Stimulated activated CD8-positive, alpha-beta memory T cell treated with anti-CD3 and anti-CD28 coated beads, Interleukin-7, amount 100 ng/mL, for 1 hour (primary cell): ENCODE results near the gene PPCS.
A peak's percentile ranks its signal among the peaks of the same experiment; 100 is the strongest.

Experiments
- DNase-seq, 2 donors: peaks; one replicate each; pipeline ENCODE4 v3.0.0-alpha.2; 2020; ENCODE audit warnings: low read depth in 2 of 2

PPCS gene

DNA sequence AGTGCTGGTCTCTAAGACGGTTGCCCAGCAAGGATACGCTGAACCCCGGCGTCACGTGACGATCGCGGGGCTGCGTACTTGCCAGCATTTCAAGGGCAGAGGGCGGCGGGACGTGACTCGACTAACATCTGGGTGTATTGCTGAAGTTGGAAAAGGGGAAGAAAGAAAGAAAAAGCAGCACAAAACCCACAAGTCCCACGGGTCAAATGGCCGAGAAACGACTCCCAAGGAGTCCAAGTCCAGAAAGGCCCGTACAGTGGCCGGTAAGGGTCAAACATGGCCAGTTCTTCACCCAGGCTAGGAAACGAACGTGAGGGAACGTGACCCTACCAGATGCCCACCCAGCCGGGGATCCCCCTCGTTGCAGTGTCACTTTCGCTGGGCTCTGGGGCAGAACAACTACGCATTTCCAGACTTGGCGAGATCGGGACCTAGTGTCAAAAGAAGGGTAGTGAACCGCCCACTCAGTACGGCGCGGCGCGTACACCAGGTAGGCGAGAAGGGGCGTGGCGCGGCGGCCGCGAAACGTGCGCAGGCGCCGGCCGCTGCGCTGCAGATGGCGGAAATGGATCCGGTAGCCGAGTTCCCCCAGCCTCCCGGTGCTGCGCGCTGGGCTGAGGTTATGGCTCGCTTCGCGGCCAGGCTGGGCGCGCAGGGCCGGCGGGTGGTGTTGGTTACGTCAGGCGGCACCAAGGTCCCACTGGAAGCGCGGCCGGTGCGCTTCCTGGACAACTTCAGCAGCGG, at the start of gene PPCS, which contains the start of gene ZMYND12:
PPCS (plus strand) TSS at position 534 of the 744 bp plus-strand sequence; CDS start at position 557, 23 bp downstream.
ZMYND12 (minus strand) TSS at position 13 of the 744 bp plus-strand sequence. CDS start 25 bp downstream, outside the sequence.
- DNase-seq: peak; percentile 76

DNA sequence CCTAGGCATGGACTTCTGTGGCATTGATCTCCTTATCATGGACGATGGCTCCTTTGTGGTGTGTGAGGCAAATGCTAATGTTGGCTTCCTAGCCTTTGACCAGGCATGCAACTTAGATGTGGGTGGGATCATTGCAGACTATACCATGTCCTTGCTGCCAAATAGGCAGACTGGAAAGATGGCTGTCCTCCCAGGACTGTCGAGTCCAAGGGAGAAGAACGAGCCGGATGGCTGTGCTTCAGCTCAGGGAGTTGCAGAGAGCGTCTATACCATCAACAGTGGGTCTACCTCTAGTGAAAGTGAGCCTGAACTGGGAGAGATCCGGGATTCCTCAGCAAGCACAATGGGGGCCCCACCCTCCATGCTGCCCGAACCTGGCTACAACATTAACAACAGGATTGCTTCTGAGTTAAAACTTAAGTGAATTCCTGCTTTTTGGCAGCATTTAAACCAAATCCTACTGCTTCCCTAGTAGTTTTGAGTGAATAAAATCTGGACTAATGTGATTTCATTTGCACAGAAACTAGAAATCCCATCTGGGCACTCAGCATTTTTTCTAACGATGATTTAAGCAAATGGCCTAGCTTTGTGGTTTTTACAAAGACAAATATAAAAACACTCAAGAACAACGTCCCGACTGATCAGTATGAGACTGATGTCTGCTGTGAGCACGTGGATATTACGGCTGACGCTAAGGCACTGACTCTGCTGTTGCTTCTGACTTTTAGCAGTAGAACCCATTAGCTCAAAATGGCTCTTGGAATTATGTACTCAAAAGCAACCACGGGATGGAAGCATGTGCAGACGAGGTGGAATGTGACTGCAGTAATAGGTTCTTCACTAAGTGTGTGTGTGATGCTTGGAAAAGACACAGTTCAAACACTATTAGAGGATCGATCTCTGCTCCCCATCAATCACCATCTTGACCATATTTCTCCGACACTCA, 41.5 kb upstream of the PPCS start:
- DNase-seq: no peak

DNA sequence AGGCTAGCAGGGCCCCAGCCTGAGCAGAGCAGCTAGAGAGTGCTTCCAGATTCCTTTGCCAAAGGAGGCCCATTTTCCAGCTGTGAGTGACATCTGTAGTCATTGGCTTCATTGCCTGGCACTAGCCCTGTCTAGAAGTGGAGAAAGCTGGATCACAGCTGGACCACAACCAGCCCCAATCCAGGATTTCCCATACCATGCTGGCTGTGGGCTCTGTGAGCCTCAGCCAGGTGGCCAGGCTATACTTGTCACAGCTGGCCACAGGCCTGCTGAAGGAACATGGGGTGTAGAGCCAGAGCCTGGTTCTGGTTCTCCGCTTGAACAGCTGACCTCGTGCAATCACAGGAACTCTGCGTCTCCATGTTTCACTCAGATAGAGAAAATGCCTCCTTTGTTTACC, 39.2 kb upstream of the PPCS start:
- DNase-seq: no peak

DNA sequence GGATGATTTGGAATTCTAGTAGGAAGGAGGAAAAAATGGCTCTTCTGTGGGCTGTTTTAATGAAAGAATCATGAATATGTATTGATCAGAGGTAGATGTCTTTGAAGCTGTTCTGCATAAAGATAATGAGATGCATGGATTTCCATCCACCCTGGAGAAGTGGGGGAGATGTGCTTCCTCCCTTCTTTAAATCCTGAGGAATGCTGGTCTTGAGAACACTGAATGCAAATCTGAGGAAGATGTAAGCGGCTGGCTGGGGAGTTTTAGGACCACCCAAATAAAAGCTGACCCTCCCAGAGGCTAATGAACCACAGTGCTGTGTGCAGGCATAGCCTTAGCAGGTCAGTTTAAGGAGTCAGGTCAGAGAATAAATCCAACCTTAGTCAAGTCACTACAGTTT, 37.8 kb upstream of the PPCS start:
- no peak for DNase-seq

DNA sequence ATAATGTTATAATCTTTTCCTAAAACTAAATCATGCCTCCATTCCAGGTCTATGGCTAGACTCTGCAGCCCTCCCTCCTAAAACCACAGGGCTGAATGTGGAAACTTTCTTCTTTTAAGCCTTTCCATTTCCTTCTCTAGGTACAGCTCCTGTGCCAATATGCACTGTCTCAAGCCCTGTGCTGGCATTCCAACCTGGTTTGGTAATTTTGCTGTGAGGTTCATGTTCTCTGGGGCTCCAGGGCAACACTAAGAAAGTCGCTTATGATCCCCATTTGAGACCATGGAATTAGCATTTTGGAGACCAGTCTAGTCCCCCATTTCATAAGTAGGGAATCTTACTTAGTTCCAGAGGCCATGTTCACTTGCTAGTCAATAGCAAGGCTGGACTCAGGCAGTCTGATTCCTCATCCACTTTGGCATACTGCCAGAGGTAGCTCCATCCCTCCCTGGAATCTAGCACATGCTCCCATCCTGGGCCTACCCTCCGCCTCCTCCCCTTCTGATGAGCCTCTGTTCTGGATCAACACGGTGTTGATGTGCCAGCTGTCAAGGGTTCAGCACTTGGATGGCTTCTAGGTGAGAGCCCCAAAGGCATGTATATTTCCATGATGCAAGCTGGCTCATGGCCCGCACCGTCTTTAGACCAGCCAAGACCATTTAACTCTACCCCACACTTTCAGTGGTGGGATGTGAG, 37.1 kb upstream of the PPCS start:
- no peak for DNase-seq

DNA sequence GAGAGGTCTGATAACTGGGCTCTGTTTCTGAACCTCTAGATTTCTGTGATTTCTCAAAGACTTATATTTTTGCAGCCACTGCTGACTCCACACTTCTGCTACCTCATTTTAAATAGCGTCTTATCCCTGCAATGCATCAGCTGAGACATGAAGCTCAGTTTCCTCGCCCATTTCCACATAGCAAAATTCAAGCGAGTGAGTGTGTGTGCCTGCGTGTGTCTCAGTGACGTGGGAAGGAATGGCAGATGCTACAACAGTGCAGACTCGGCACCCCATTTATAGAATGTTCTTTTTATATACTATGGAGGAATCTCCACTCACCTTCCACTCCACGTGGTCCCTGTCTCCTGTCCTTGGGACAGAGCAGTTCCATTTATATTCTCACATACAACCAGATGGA, 36.2 kb upstream of the PPCS start:
- no peak for DNase-seq

DNA sequence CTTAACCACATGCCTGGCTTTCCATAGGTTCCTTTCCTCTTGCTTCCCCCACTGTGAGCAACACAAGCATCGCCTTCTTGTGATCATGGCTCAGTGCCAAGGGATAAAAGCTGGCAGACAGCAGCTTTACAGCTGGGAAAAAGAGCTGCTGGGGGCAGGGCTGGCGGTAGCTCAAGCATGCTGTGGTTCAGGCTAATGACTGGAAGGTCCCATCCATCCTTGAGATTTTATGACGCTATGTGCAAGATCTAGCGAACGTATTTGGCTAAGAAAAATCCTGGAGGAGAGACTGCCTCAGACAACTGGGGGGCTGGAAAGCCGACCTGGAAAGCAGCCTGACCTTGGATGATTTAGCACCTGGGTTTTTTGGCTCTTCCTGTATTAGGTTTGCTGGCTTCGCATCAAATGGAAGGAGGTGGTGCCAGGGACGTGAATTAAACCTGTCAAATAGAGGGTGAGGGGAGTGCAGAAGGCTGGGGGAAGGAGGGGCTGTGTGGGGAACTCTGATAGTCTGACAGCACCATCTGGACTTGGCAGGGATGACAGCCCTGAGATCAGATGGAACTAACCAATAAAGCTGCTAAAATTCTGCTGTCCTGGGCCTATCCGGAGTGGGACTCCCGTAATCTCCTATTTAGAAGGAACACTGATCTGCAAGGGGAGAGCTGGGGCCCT, 35.3 kb upstream of the PPCS start:
- DNase-seq: no peak

DNA sequence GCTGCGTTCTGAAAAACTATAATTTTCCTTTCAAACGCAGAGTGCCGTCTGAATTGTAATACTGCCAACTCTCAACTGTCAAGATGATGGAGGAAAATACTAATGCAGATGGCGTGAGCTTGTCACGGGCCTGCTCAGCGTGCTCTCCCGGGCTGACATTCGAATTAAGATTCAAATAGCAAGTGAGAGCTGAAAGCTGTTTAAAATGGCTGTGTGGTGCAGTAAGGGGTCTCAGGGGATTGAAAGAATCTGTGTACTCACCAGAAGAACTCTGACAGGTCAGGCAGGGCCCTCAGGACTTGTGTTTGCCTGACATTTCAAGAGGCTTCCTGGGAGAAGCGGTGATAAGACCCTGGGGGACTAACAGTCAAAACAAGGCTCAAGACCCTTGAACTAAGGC, 33.6 kb upstream of the PPCS start:
- no peak for DNase-seq

DNA sequence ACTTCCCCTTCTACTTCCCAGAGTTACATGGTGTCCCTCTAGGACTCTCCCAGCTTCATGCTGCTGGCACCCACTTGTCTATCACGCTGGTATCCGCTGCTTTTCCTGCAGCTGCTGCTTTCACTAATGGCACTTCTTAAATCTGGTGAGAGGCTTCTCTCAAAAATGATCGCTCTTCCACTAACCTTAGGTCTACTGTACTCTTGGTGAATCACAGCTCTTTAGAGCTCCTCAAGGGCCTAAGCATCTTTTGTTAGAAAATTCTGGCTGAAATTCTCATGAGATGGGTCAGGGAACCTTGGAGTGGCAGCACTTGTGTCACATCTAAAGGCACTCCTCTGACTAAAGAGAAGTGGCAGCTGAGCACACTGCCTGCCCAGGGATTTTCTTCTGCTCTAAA, 32.7 kb upstream of the PPCS start:
- no peak for DNase-seq

DNA sequence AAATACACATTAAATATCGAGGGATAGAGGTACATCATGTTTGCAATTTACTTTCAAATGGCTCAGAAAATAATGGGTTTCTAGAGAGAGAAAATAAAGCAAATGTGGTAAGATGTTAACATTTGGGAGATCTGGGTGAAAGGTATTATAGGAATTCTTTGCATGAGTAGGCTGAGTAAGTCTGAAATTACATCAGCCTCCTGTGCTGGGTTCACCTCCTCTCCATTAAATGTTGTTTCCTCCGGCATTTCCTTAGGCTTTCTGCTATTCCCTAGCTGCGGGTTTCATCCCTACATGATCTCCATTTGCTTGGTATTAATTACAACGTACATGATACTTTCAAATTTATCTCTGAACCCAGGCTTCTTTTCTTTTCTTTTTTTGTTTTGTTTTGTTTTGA, 32.1 kb upstream of the PPCS start:
- DNase-seq: no peak

DNA sequence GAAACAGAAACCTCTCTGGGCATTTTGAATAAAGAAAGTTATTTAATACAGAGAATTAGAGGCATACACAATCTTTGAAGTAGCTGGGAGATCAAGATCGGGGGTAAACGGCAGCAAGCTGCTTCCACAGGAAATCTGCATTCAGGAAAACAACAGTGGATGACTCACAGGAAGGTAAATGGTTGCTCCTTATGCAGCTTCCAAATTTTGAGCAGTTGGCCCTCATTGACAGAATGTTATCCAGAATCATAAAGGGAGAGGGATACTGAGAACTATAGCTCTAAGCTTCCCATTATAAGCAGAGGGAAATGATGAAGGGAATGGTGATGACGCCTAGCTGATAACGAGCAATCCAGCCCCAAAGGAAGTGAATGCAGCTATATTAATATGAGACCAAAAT, 29.1 kb upstream of the PPCS start:
- DNase-seq: no peak

DNA sequence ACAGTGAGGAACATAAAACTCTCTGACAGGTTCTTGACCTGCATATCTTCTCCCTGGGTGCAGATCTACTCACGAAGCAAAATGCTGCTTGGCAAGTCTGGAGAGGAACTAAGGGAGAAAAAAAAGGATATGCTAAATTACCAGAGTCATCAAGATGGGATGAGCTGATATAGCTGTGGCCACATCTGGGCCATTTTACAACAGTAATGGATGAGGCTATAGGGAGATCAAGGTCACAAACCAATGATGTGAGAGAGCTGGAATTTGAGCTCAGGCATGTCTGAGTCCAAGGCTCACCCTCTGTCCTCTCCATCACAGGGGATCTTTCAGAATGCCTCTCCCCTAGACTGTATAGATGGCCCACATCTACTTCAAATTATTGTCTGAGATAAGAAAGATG, 26.7 kb upstream of the PPCS start:
- no peak for DNase-seq

GRCh38 chr1:42430286-42431135, 25.8 kb upstream of the PPCS start:
- no peak for DNase-seq

DNA sequence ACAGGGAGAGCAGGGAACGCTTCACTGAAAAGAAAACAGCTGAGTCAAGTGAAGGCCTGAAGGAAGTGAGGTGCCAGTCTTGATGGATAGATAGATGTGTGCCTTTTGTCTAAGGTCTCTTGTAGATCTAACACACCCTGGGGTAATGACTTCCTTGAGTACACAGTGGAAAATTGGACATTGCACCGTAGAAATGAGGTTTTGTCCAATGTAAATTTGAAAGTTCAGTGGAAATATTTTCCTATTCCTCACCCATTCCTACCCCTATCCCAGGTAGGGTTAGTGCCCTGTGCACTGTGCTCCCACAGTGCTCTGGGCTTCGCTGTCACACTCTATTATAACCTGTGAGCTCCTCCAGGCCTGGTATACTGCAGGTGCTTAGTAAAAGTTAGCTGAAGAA, 24.8 kb upstream of the PPCS start:
- DNase-seq: no peak

- DNase-seq: no peak
These were observed 23.6 kb upstream of the PPCS start for GRCh38 chr1:42432714-42433113.

DNA sequence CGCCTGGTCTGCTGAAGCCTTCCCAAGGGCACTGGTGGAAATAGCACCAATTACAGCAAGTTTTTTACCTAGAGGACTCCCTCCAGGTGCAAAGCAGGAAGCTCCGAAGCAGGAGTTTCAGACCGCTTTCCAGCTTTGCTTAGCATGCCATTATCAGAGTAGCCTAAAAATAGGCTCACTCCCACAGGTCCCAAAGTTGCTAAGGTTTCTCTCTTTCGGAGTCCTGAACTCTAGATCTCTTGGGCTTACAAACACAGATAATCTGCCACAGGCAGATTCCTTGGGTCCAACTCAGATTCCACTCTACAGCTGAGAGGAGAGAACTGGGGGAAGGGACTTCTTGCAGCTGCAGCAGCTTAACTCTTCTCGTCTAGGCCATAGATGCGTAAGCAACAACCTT, 23.0 kb upstream of the PPCS start:
- no peak for DNase-seq

DNA sequence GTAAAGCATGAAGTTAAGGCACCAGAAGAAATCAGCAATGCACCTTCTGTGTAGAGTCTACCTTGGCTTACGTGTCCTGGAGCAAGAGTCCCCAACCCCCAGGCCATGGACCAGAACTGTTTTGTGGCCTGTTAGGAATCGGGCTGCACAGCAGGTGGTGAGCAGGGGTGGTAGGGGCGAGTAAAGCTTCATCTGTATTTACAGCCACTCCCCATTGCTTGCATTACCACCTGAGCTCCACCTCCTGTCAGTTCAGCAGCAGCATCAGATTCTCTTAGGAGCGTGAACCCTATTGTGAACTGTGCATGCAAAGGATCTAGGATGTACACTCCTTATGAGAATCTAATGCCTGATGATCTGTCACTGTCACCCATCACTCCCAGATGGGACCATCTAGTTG, 22.0 kb upstream of the PPCS start:
- no peak for DNase-seq

DNA sequence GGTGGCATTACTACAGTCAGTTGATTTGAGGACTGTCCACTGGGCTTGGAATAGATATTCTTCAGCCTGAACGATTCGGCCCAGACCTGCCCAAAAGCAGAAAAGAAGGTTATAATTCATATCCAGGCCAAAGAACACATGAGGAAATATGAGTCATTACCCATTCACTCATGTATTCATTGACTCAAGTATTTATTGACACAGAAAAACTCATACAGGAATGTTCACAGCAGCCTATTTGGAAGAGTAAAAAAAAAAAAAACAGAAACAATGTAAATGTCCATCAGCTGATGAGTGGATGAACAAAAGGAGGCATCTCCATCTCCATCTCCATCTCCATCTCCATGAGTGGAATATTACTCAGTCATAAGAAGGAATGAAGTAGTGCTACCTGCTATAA, 16.4 kb upstream of the PPCS start:
- no peak for DNase-seq

DNA sequence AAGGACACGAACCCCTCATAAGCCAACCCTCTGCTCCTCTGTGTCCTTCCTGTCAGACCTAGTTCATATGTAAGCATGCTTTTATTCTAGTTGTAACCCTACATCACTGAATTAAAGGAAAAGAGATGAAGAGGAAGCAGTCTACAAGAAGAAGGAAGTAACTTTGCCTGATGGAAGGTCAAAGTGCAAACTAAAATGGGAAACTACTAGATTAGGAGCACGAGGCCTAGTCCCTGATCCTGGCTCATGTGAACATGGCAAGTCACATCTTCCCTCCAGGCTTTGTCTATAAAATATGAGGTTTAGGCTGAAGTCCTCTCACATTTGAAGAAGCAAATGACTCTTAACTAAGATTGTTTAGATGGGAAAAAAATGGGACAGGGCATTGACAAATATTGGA, 13.7 kb upstream of the PPCS start:
- no peak for DNase-seq

DNA sequence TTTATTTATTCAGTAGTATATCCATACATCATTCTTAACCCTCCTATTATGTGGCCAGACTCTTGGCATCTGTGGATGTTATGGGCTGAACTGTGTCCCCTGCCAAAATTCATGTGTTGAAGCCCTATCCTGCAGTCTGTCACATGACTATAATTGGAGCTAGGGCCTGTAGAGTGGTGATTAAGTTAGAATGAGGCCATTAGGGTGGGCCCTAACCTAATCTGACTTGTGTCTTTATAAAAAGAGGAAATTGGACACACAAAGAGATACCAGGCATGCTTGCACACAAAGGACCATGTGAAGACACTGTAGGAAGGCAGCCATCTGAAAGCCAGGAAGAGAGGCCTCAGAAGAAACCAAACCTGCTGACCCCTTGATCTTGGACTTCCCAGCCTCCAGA, 7.1 kb upstream of the PPCS start:
- DNase-seq: no peak

GRCh38 chr1:42450061-42450460, 6.3 kb upstream of the PPCS start:
- DNase-seq: no peak
